A549 (cell line): ENCODE results near the gene UBB.
A peak's percentile ranks its signal among the peaks of the same experiment; 100 is the strongest.

ENCODE experiments used
- BHLHE40 ChIP-seq: IDR thresholded peaks from 2 replicates; pipeline ENCODE4 v1.6.1; 2012; ENCODE audit warnings: low read depth, low read length, inconsistent platforms
- CBX8 ChIP-seq: fragments of 200-600 bp; sonication (generic); IDR thresholded peaks from 2 replicates; pipeline ENCODE4 v1.6.1; 2016
- CTCF ChIP-seq: fragments of >200 bp; sonication (Bioruptor Twin); formaldehyde crosslinking; IDR thresholded peaks from 3 replicates; pipeline ENCODE4 v1.5.1; 2016
- ESRRA ChIP-seq: fragments of 150-350 bp; IDR thresholded peaks from 2 replicates; pipeline ENCODE4 v1.6.1; 2014; ENCODE audit warnings: mild to moderate bottlenecking, low read length, borderline replicate concordance
- FOSB ChIP-seq: fragments of 250-450 bp; sonication (Bioruptor Pico); IDR thresholded peaks from 2 replicates; pipeline ENCODE4 v1.5.0; 2020; ENCODE audit warnings: mild to moderate bottlenecking, moderate library complexity
- FOSL2 ChIP-seq, 2 experiments: fragments of 450-650 bp in 1 of 2; fragments of >200 bp in 1 of 2; sonication (Bioruptor Twin) in 1 of 2; formaldehyde crosslinking; IDR thresholded peaks; 2 replicates each; pipeline versions ENCODE4 v1.5.0 to v1.6.1; 2016 to 2020; ENCODE audit warnings: mild to moderate bottlenecking in 1 of 2, moderate library complexity in 1 of 2
- KDM1A ChIP-seq: fragments of 200-600 bp; sonication (generic); IDR thresholded peaks from 2 replicates; pipeline ENCODE4 v1.6.1; 2016; ENCODE audit warnings: low read depth, mild to moderate bottlenecking
- MAFK ChIP-seq: fragments of 450-650 bp; IDR thresholded peaks from 2 replicates; pipeline ENCODE4 v1.6.1; 2014; ENCODE audit not compliant: partially characterized antibody
- MAX ChIP-seq: IDR thresholded peaks from 2 replicates; pipeline ENCODE4 v1.6.1; 2012
- MAZ ChIP-seq: fragments of 150-350 bp; IDR thresholded peaks from 2 replicates; pipeline ENCODE4 v1.6.1; 2014; ENCODE audit warnings: antibody characterized with exemption, low read depth, low read length, borderline replicate concordance
- POLR2A ChIP-seq: IDR thresholded peaks from 2 replicates; pipeline ENCODE4 v1.6.1; 2012; ENCODE audit warnings: mild to moderate bottlenecking, low read length
- RAD21 ChIP-seq, 2 experiments: fragments of >200 bp in 1 of 2; sonication (Bioruptor Twin) in 1 of 2; formaldehyde crosslinking in 1 of 2; IDR thresholded peaks in 1 of 2; conservative IDR thresholded peaks in 1 of 2; 2 replicates in 1 of 2; 3 replicates in 1 of 2; pipeline ENCODE4 v1.6.1; 2012 to 2018; ENCODE audit warnings: inconsistent platforms in 1 of 2
- REST ChIP-seq: fragments of 200-600 bp; sonication (generic); IDR thresholded peaks from 2 replicates; pipeline ENCODE4 v1.6.1; 2016; ENCODE audit warnings: antibody characterized with exemption, mild to moderate bottlenecking, moderate library complexity
- SMC3 ChIP-seq: fragments of >200 bp; sonication (Bioruptor Twin); formaldehyde crosslinking; IDR thresholded peaks from 3 replicates; pipeline ENCODE4 v1.6.1; 2018; ENCODE audit warnings: inconsistent platforms

- TF ChIP-seq MAX (peak; percentile 70; the same call in 1 of the 2 replicates), KDM1A (no peak), REST (peak; percentile 33; the same call in 1 of the 2 replicates), CTCF (no peak), FOSL2 (IDR thresholded peaks at IDR 0.05) (no peak), FOSL2 (CRISPR knock-in tag; IDR thresholded peaks at IDR 0.05) (no peak), SMC3 (no peak), RAD21 (conservative IDR thresholded peaks at IDR 0.05 in 1 of 2, IDR thresholded peaks at IDR 0.05 in 1 of 2) (no peak), CBX8 (no peak), ESRRA (no peak), BHLHE40 (no peak), MAFK (no peak), MAZ (no peak), FOSB (CRISPR knock-in tag) (no peak), POLR2A (peak; percentile 64)
These were observed 26.1 kb downstream of the UBB start for GRCh38 chr17:16406742-16407674.
